Ascending aorta (tissue), 2 donors: ENCODE measurements around the gene ASAP2. TPM values are rescaled to one million over a fixed set of nuclear protein-coding genes. Genes with fewer than 3 reads are reported as not detected.
A peak's percentile ranks its signal among the peaks of the same experiment; 100 is the strongest.

ENCODE experiments used
- DNase-seq, 2 donors: peaks; one replicate each; pipeline ENCODE4 v3.0.0-alpha.2; 2019; ENCODE audit warnings: low spot score in 2 of 2
- H3K27ac ChIP-seq, 2 donors: fragments of 200-600 bp; sonication (generic); one replicate each; pipeline ENCODE4 v1.5.1; 2016 to 2017; ENCODE audit warnings: mild to moderate bottlenecking in 1 of 2
- H3K27me3 ChIP-seq: fragments of 200-600 bp; sonication (generic); one replicate; pipeline ENCODE4 v1.5.1; 2017
- H3K36me3 ChIP-seq, 2 donors: fragments of 200-600 bp; sonication (generic); one replicate each; pipeline ENCODE4 v1.5.1; 2016
- H3K4me1 ChIP-seq, 2 donors: fragments of 200-600 bp; sonication (generic); one replicate each; pipeline ENCODE4 v1.5.1; 2016 to 2017; ENCODE audit warnings: mild to moderate bottlenecking in 1 of 2
- H3K4me3 ChIP-seq, 2 donors: fragments of 200-600 bp; sonication (generic); one replicate each; pipeline ENCODE4 v1.5.1; 2016 to 2017; ENCODE audit warnings: mild to moderate bottlenecking in 1 of 2
- H3K9me3 ChIP-seq, 2 donors: fragments of 200-600 bp; sonication (generic); one replicate each; pipeline ENCODE4 v1.5.1; 2016
- intact Hi-C: fragments of 100-400 bp; cut with DNase I; formaldehyde crosslinking; loops from one replicate; pipeline ENCODE4 v1.15.1; 2023
- total RNA-seq: library from RNA; depleted of rRNA; stranded (reverse); fragments of >200 nt; gene quantifications from one replicate; pipeline ENCODE4 v1.1.0, GENCODE V29; 2016
- TF ChIP-seq, protein P1 (sequence below), 3 experiments: fragments of 200-600 bp in 2 of 3; fragments of 450-650 bp in 1 of 3; sonication (generic) in 2 of 3; IDR thresholded peaks; one replicate each; pipeline ENCODE4 v1.5.1; 2016 to 2019; ENCODE audit warnings: antibody characterized with exemption in 3 of 3, mild to moderate bottlenecking in 1 of 3, moderate library complexity in 1 of 3

The ASAP2 gene
- total RNA-seq, 1 donor from 2014 or later, result 56.9 TPM

DNA sequence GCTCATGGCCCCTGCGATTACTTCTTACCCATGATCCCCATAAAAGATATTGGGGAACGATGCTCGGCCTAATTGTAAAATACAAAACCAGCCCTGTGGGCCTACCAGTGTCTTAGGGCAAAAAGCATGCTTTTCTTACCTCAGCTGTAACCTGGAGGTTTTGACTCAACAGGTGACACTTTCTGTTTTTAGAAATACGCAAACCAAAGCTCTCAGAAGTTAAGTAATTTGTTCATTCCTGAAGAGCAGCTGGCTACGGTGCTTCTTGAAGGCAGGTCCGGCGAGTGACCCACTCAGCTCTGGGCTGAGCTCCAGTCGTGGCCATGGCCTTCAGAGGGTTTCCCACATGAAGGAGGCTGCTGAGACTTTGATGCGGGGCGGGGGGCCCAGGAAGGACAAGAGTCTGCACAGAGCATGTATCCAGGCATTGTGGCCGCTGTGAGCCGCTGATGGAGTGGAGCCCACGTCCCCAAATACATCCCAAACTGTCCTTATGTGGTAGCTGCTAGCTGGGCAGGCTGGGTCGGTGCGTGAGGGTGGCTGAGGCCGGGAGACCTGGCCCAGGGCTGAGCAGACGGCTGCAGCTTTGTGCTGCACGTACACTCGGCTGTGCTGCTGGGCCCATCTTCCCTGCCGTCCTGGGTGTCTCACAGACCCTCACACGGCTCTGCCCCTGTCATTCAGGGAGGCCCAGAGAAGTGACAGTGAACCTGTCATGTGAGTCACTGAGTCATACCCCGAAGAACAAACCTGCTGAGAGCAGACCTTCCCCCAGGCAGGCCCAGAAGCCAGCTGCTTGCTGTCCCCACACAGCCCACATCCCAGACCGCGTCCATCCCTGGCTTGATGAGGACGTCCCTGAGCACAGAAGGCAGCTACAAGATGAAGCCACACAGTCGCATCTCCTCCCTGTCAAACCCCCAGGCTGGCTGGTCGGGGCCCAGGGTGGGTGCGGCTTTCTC lies 182.6 kb downstream of the ASAP2 start:
- Histone ChIP-seq H3K4me3 (no peak overlapping the region), H3K27ac (no peak overlapping the region), H3K4me1 (peaks cover 0 to 2% of the 10 kb centered on the region in 2 donors), H3K27me3 (no peaks in the 10 kb centered on the region), H3K9me3 (no peaks in the 10 kb centered on the region), H3K36me3 (peaks cover 54 to 87% of the 10 kb centered on the region in 2 donors)
- DNase-seq, result no peak
- intact Hi-C loops, result no loop called here
- TF ChIP-seq, protein P1, sequence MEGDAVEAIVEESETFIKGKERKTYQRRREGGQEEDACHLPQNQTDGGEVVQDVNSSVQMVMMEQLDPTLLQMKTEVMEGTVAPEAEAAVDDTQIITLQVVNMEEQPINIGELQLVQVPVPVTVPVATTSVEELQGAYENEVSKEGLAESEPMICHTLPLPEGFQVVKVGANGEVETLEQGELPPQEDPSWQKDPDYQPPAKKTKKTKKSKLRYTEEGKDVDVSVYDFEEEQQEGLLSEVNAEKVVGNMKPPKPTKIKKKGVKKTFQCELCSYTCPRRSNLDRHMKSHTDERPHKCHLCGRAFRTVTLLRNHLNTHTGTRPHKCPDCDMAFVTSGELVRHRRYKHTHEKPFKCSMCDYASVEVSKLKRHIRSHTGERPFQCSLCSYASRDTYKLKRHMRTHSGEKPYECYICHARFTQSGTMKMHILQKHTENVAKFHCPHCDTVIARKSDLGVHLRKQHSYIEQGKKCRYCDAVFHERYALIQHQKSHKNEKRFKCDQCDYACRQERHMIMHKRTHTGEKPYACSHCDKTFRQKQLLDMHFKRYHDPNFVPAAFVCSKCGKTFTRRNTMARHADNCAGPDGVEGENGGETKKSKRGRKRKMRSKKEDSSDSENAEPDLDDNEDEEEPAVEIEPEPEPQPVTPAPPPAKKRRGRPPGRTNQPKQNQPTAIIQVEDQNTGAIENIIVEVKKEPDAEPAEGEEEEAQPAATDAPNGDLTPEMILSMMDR (IDR thresholded peaks at IDR 0.05), result no peak

DNA sequence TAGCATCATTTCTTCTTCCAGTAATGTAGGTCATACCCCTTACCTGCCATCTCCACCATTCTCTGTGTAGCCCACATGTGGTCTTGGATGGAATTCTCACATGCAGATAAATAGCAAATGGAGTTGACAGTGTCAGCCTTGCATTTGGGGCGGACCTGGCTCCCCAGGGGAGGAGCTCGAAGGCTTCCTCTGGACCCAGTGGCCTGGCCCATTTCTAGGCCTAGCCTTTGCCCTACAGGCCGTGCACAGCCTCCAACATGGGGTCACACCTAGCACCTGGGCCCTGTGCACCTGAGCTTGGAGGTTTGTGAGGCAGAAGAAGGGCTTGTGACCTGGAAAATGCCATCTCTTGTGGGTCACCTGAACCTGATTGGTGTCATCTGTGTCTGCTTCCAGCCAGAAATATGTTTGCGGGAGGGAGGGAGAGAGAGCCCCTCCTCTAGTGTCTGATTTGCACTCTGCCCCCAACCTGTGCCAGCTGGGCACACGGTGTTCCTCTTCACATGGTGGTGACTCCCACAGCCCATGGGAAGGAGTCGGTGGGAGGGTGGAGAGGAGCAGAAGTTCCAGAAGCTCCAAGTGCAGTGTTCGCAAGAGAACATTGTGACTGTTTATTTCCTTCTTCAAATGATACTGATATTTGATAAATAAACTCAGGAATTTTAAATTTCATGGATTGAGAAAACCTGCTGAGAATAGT lies 183.7 kb downstream of the ASAP2 start:
- Histone ChIP-seq H3K27ac (no peak overlapping the region), H3K27me3 (no peaks in the 10 kb centered on the region), H3K4me1 (peaks cover 0 to 2% of the 10 kb centered on the region in 2 donors), H3K36me3 (peaks cover 56 to 87% of the 10 kb centered on the region in 2 donors), H3K4me3 (no peak overlapping the region), H3K9me3 (no peaks in the 10 kb centered on the region)
- DNase-seq, result no peak
- TF ChIP-seq, protein P1 (IDR thresholded peaks at IDR 0.05), result no peak
- intact Hi-C loops, result no loop called here

DNA sequence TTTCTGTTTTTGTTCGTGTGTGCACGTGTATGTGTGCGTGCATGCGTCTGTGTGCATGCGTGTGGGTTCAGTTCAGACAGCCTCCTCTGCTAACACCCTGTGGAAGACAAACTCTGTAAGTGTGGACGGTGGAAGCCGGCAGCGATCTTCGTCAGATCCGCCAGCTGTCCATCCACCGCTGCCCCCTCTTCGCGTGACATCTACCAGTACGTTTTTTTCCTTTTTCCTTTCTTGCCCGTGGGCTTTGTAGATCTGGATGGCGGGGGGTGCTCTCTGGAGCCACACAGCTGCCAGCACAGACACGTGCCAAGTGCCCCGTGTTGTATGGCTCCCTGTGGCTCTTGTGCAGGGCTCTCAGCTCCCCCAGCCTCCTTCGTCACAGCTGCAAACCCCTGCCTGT lies 184.4 kb downstream of the ASAP2 start:
- TF ChIP-seq, protein P1 (IDR thresholded peaks at IDR 0.05), result no peak
- H3K27ac ChIP-seq, result no peak overlapping the region
- H3K27me3 ChIP-seq, result no peaks in the 10 kb centered on the region
- peaks cover 51 to 85% of the 10 kb centered on the region in 2 donors for H3K36me3 ChIP-seq
- no peaks in the 10 kb centered on the region for H3K9me3 ChIP-seq
- DNase-seq, result no peak
- H3K4me3 ChIP-seq, result no peak overlapping the region
- intact Hi-C loops, result no loop called here
- peaks cover 0 to 2% of the 10 kb centered on the region in 2 donors for H3K4me1 ChIP-seq

DNA sequence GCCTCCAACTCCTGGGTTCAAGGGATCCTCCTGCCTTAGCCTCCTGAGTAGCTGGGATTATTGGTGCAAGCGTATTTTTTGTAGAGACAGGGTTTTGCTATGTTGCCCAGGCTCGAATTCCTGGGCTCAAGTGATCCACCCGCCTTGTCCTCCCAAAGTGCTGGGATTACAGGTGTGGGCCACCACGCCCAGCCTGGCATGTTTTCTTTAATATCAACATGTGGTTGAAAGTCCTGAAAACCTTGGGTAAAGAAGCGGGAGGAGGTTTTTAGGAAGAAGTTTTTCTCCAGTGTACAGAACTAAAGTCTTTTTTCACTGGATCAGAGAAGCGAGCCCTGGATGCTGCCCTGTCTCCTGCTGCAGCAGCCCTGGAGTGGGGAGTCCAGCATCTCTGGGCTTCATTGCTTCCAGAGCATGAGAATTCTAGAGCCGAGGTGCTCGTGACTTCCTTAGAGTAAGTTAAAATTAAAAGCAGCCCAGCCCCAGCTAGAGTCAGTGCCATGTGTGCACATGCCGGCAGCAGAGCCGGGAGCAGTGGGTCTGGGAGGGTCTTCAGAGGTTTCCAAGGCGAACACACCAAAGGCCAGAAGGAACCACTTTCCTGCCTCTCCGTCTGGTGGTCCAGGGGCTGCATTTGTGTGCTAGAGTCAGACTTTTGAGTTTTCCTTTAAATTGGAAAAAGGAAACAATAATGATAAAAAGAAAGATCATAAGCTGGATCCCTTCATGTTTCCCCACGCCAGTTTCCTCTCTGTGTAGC lies 185.5 kb downstream of the ASAP2 start:
- DNase-seq, result no peak
- H3K36me3 ChIP-seq, result peaks cover 44 to 88% of the 10 kb centered on the region in 2 donors
- peak overlapping the region; percentile 62 to 72 for H3K27ac ChIP-seq
- H3K9me3 ChIP-seq, result no peaks in the 10 kb centered on the region
- peaks cover 0 to 2% of the 10 kb centered on the region in 2 donors for H3K4me1 ChIP-seq
- intact Hi-C loops, result no loop called here
- no peaks in the 10 kb centered on the region for H3K27me3 ChIP-seq
- H3K4me3 ChIP-seq, result no peak overlapping the region
- TF ChIP-seq, protein P1 (IDR thresholded peaks at IDR 0.05), result no peak
